ENCODE data around the gene REPIN1. TPM values are rescaled to one million over a fixed set of nuclear protein-coding genes. Genes with fewer than 3 reads are reported as not detected.

REPIN1 gene
- total RNA-seq, 1 donor from 2014 or later = 154 TPM

DNA sequence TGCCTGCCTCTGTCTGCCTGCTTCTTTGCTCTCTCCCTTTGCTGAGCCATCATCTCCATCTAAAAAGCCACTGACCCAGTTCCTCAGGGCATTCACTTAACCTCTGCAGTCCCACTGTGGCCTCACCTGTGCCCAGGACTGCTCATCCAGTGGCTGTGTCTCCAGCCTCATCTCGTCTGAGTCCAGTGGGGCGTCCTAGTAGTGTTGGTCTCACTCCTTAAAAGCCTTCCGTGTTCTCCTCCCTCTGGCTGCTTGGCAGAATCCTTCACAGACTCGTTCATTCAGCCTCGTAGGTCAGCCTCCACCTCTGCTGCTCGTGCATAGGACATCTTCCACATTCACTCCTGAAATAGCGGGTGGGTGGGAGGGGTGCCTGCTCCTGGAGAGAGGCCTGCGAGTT is 34.5 kb upstream of the REPIN1 start:
- DNase-seq (ENCODE audit: extremely low spot score, unreplicated experiment) = no peak
- Mint-ChIP-seq H3K27me3 (no peaks in the 10 kb centered on the region), H3K27ac (no peak overlapping the region), H3K9me3 (no peaks in the 10 kb centered on the region), H3K36me3 (peaks cover under 1% of the 10 kb centered on the region), H3K4me3 (no peak overlapping the region), H3K4me1 (ENCODE audit: unreplicated experiment) (peaks cover 18% of the 10 kb centered on the region)
- TF ChIP-seq, protein P1, sequence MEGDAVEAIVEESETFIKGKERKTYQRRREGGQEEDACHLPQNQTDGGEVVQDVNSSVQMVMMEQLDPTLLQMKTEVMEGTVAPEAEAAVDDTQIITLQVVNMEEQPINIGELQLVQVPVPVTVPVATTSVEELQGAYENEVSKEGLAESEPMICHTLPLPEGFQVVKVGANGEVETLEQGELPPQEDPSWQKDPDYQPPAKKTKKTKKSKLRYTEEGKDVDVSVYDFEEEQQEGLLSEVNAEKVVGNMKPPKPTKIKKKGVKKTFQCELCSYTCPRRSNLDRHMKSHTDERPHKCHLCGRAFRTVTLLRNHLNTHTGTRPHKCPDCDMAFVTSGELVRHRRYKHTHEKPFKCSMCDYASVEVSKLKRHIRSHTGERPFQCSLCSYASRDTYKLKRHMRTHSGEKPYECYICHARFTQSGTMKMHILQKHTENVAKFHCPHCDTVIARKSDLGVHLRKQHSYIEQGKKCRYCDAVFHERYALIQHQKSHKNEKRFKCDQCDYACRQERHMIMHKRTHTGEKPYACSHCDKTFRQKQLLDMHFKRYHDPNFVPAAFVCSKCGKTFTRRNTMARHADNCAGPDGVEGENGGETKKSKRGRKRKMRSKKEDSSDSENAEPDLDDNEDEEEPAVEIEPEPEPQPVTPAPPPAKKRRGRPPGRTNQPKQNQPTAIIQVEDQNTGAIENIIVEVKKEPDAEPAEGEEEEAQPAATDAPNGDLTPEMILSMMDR (conservative IDR thresholded peaks at IDR 0.05) = no peak

DNA sequence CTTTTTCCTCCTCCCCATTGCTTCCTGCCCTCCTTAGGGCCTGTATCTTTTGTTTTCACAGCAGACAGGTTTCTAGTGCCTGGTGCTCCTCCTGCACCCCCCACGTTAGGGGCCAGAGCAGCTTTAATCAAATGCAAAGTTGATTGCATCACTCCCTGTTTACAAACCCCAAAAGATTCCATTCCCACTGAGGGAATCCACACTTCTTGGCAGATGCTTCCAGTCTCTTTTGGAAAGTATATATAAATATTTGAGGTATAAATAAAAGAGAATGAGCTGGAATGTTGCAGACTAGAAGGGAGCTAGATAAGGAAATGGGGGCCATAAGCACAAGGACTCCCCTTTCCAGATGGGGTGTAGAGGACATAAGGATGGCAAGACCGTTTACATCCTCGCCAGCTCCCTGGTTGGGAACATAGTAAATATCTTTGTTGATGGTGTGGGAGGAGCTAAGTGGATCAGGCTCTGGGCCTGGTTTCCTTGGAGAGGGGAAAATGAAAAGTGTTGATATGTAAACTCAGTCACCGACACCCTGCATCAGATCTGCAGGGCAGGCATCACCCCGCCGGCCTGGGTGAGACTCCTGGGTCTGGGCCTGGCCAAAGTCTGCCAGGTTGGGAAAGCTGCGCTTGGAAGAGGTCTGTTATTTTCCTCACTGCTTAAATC is 33.4 kb upstream of the REPIN1 start:
- no peaks in the 10 kb centered on the region for H3K27me3 Mint-ChIP-seq
- H3K27ac Mint-ChIP-seq = no peak overlapping the region
- H3K36me3 Mint-ChIP-seq = no peaks in the 10 kb centered on the region
- TF ChIP-seq, protein P1 (conservative IDR thresholded peaks at IDR 0.05) = no peak
- no peaks in the 10 kb centered on the region for H3K9me3 Mint-ChIP-seq
- DNase-seq (ENCODE audit: extremely low spot score, unreplicated experiment) = no peak
- no peak overlapping the region for H3K4me3 Mint-ChIP-seq
- H3K4me1 Mint-ChIP-seq (ENCODE audit: unreplicated experiment) = peaks cover 25% of the 10 kb centered on the region

DNA sequence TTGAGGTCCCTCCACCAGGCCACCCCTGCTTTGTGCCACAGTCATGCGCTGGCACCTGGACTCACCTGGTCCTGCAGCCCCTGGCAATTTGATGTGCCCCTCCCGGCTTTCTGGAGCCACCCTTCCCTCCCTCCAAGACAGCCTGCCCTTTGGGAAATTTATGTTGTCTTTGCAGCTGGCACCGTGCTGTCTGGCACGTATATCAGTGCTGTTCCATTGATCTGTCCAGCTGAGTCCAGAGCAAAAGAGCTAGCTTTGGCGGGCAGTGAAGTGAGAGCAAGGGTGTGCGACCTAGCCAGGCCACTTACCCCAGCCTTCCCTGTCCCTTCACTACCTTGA is 32.9 kb upstream of the REPIN1 start:
- TF ChIP-seq, protein P1 (conservative IDR thresholded peaks at IDR 0.05) = no peak
- H3K36me3 Mint-ChIP-seq = no peaks in the 10 kb centered on the region
- no peak overlapping the region for H3K4me3 Mint-ChIP-seq
- H3K4me1 Mint-ChIP-seq (ENCODE audit: unreplicated experiment) = peaks cover 25% of the 10 kb centered on the region
- DNase-seq (ENCODE audit: extremely low spot score, unreplicated experiment) = no peak
- H3K27me3 Mint-ChIP-seq = no peaks in the 10 kb centered on the region
- H3K9me3 Mint-ChIP-seq = no peaks in the 10 kb centered on the region
- H3K27ac Mint-ChIP-seq = no peak overlapping the region

GRCh38 chr7:150336746-150337145 is 31.9 kb upstream of the REPIN1 start:
- TF ChIP-seq, protein P1 (conservative IDR thresholded peaks at IDR 0.05) = no peak
- DNase-seq (ENCODE audit: extremely low spot score, unreplicated experiment) = no peak
- no peak overlapping the region for H3K27ac Mint-ChIP-seq
- H3K4me3 Mint-ChIP-seq = no peak overlapping the region
- no peaks in the 10 kb centered on the region for H3K9me3 Mint-ChIP-seq
- H3K4me1 Mint-ChIP-seq (ENCODE audit: unreplicated experiment) = peaks cover 29% of the 10 kb centered on the region
- H3K27me3 Mint-ChIP-seq = peaks cover 2% of the 10 kb centered on the region
- no peaks in the 10 kb centered on the region for H3K36me3 Mint-ChIP-seq

GRCh38 chr7:150337179-150337578 is 31.4 kb upstream of the REPIN1 start:
- Mint-ChIP-seq H3K4me3 (no peak overlapping the region), H3K4me1 (ENCODE audit: unreplicated experiment) (peaks cover 33% of the 10 kb centered on the region), H3K27me3 (peaks cover 7% of the 10 kb centered on the region), H3K27ac (no peak overlapping the region), H3K9me3 (no peaks in the 10 kb centered on the region), H3K36me3 (no peaks in the 10 kb centered on the region)
- no peak for DNase-seq (ENCODE audit: extremely low spot score, unreplicated experiment)
- TF ChIP-seq, protein P1 (conservative IDR thresholded peaks at IDR 0.05) = no peak
